Ovary (tissue), 9 donors: ENCODE data around the gene SEC62. TPM values are rescaled to one million over a fixed set of nuclear protein-coding genes. Genes with fewer than 3 reads are reported as not detected.
A peak's percentile ranks its signal among the peaks of the same experiment; 100 is the strongest.

Experiments
- DNase-seq, 5 donors: peaks; one replicate each; pipeline ENCODE4 v3.0.0-alpha.2; 2019 to 2020
- H3K27ac ChIP-seq, 2 donors: fragments of 200-600 bp; one replicate each; pipeline versions ENCODE4 v1.5.1 to v1.8.0; 2019 to 2022
- H3K27me3 ChIP-seq: fragments of 200-600 bp; one replicate; pipeline ENCODE4 v1.8.0; 2022
- H3K36me3 ChIP-seq: fragments of 200-600 bp; sonication (generic); one replicate; pipeline ENCODE4 v1.5.1; 2019
- H3K4me1 ChIP-seq: one replicate; pipeline ENCODE4 v1.8.1; 2013; ENCODE audit warnings: mild to moderate bottlenecking, moderate library complexity; ENCODE audit not compliant: insufficient read depth
- H3K4me3 ChIP-seq: fragments of 200-600 bp; sonication (generic); one replicate; pipeline ENCODE4 v1.5.1; 2017
- H3K9me3 ChIP-seq, 2 donors: fragments of 200-600 bp in 1 of 2; sonication (generic) in 1 of 2; one replicate each; pipeline versions ENCODE4 v1.5.1 to v1.8.1; 2013 to 2019; ENCODE audit warnings: mild to moderate bottlenecking in 1 of 2, moderate library complexity in 1 of 2
- CTCF ChIP-seq, 3 donors: fragments of 450-650 bp in 2 of 3; fragments of 200-600 bp in 1 of 3; IDR thresholded peaks; one replicate each; pipeline versions ENCODE4 v1.5.1 to v1.8.0; 2016 to 2022; ENCODE audit warnings: antibody characterized with exemption in 3 of 3, mild to moderate bottlenecking in 1 of 3
- EP300 ChIP-seq: sonication (generic); formaldehyde crosslinking; IDR thresholded peaks from one replicate; pipeline ENCODE4 v1.6.1; 2017; ENCODE audit warnings: antibody characterized with exemption
- POLR2A ChIP-seq: fragments of 450-650 bp; IDR thresholded peaks from one replicate; pipeline ENCODE4 v1.6.1; 2017; ENCODE audit warnings: antibody characterized with exemption, mild to moderate bottlenecking, moderate library complexity
- WGBS, 3 donors: extraction: QIAGEN DNeasy Blood & Tissue Kit in 1 of 3; methylation state at CpG; one replicate each; pipeline versions ENCODE4 v1.1.5 to v1.1.7; 2013 to 2017; 5-methylcytosine and 5-hydroxymethylcytosine counted together
- intact Hi-C, 4 donors: fragments of 100-400 bp; cut with DNase I; formaldehyde crosslinking; loops; one replicate each; pipeline versions ENCODE4 v1.11.0 to v1.15.1; 2022 to 2023
- polyA plus RNA-seq, 2 donors: library from polyadenylated mRNA; stranded (reverse); fragments of 200-250 nt in 1 of 2; fragments of 350-450 nt in 1 of 2; fragmentation: Illumina TruSeq in 1 of 2; extraction: RNeasy Lipid Tissue Mini Kit (QIAGEN cat#74804) in 1 of 2; gene quantifications; one replicate each; pipeline ENCODE4 v1.2.3, GENCODE V29; 2013 to 2014
- total RNA-seq, 7 donors: library from RNA; depleted of rRNA in 2 of 7; stranded (reverse); fragments of >200 nt in 2 of 7; fragmentation: NEBNext Ultra II Directional in 3 of 7; extraction: Animal tissue kit (Norgen Biotek cat#: 25700) in 3 of 7; gene quantifications; one replicate each; pipeline versions ENCODE4 v1.1.0 to v1.2.4, GENCODE V29; 2016 to 2023
- donor health status: DM: no; HTN: no; CAD: no; lungs with moderate emphysema.
- donor health status: DM: no; HTN: no; CAD: no.
- donor health status: Bipolar disorder and iron deficiency.
- donor health status: DM: yes; HTN: yes; CAD: no.
- donor health status: DM: no; HTN: no; CAD: no.
- donor health status: DM: yes; HTN: yes; CAD: no.

SEC62 gene
- total and polyA plus RNA-seq, 9 donors: 34.0 to 178 (median 129) TPM

DNA sequence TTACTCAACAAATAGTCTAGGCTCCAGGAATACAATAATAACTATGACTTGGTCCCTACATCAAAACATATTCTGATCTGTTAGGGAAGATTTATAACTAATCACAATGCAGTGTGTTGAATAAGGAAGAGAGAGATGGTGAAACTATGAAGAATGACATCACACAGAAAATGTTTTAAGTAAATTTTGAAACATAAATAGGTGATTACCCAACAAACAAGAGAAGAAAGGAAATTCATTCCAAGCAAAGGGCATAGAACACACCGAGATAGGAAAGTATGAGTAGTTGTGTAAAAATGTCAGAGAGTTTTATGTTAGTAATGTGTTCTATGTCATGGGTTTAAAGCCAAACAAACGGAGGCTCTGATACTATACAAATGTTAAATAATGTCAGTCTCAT is 13.4 kb downstream of the SEC62 start:
- intact Hi-C loops: no loop called here
- no peaks in the 10 kb centered on the region for H3K36me3 ChIP-seq
- no peak overlapping the region for H3K27ac ChIP-seq
- H3K27me3 ChIP-seq: no peaks in the 10 kb centered on the region
- H3K4me1 ChIP-seq: no peaks in the 10 kb centered on the region
- DNase-seq: no peak
- no peak for TF ChIP-seq CTCF (IDR thresholded peaks at IDR 0.05)
- no peak for TF ChIP-seq EP300
- TF ChIP-seq POLR2A: no peak
- H3K4me3 ChIP-seq: no peak overlapping the region
- WGBS, 3 donors: 60 to 66% (median 66%) methylated on average over 2 of the region's 2 CpGs
- H3K9me3 ChIP-seq: no peaks in the 10 kb centered on the region

DNA sequence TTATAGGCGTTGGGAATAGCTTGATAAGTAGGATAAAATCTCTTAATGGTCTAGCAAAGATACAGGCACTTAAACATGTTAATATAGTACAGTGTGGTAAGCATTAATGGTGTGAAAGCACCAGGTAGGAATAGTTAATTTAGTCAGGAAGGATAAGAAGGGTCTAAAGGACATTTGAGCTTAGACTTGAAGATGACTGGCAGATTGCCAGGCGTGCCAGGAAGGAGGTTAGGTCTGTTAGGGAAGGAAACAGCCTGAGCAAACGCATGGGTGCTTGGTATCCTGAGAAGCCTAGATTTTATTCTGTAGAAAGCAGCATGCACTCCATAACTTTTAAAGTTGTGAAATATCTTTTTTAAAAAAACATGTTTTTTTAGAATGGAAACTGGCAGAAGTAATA is 17.7 kb downstream of the SEC62 start:
- 82 to 88% (median 87%) methylated on average over 3 of the region's 3 CpGs for WGBS, 3 donors

DNA sequence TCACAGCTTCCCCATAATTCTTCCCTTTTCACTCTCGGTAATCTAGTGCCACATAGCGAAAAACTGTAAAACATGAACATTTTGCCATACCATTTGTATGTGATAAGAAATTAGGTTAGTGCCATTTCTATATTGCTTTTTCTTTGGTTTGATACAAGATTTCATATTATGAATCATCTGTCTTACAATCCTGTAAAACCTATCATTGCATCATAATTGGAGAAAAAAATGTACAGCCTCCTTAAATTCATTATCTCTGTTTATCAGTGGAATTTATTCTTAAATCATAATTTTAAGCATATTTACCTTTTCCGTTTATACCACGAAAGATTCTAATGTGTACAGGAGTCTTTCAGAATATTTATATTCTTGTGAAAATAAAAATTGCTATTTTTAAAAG is 23.8 kb downstream of the SEC62 start:
- H3K4me3 ChIP-seq: no peak overlapping the region
- H3K27ac ChIP-seq: no peak overlapping the region
- 94 to 98% (median 95%) methylated on average over 4 of the region's 4 CpGs for WGBS, 3 donors
- H3K4me1 ChIP-seq: no peaks in the 10 kb centered on the region
- no peaks in the 10 kb centered on the region for H3K36me3 ChIP-seq
- intact Hi-C loops: no loop called here
- no peaks in the 10 kb centered on the region for H3K9me3 ChIP-seq
- H3K27me3 ChIP-seq: no peaks in the 10 kb centered on the region
- no peak for DNase-seq
- TF ChIP-seq EP300 (no peak), CTCF (IDR thresholded peaks at IDR 0.05) (no peak), POLR2A (no peak)

More for the DNA sequence above, 17.7 kb downstream of the SEC62 start:
- no peaks in the 10 kb centered on the region for H3K36me3 ChIP-seq
- no peaks in the 10 kb centered on the region for H3K4me1 ChIP-seq
- no peak overlapping the region for H3K4me3 ChIP-seq
- no peaks in the 10 kb centered on the region for H3K27me3 ChIP-seq
- DNase-seq: peak in 1 of 5 donors; percentile 18
- TF ChIP-seq POLR2A: no peak
- no peak for TF ChIP-seq CTCF (IDR thresholded peaks at IDR 0.05)
- no peak for TF ChIP-seq EP300
- intact Hi-C loops: no loop called here
- H3K27ac ChIP-seq: no peak overlapping the region
- no peaks in the 10 kb centered on the region for H3K9me3 ChIP-seq

DNA sequence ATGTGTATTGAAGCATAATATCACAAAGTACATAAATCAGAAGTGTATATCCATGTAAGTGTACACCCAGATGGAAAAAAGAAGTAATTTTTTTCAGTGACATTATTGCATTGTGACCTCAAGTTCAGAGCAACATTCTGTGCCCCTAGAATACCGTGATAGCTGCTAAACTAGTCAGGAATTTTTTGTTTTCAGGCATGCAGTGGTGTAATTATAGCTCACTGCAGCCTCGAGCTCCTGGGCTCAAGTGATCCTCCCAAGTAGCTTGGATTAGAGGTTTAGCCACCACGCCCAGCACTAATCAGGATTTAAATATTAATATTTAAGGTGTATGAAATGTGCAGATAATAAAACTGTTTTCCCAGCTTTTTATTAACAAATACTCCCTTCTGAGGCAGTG is 25.5 kb downstream of the SEC62 start:
- no peak overlapping the region for H3K4me3 ChIP-seq
- H3K27me3 ChIP-seq: no peaks in the 10 kb centered on the region
- TF ChIP-seq EP300 (no peak), POLR2A (no peak), CTCF (IDR thresholded peaks at IDR 0.05) (no peak)
- H3K27ac ChIP-seq: no peak overlapping the region
- H3K9me3 ChIP-seq: no peaks in the 10 kb centered on the region
- no peak for DNase-seq
- intact Hi-C loops: no loop called here
- no peaks in the 10 kb centered on the region for H3K36me3 ChIP-seq
- WGBS, 3 donors: 25 to 46% (median 36%) methylated on average over 3 of the region's 3 CpGs
- H3K4me1 ChIP-seq: no peaks in the 10 kb centered on the region

DNA sequence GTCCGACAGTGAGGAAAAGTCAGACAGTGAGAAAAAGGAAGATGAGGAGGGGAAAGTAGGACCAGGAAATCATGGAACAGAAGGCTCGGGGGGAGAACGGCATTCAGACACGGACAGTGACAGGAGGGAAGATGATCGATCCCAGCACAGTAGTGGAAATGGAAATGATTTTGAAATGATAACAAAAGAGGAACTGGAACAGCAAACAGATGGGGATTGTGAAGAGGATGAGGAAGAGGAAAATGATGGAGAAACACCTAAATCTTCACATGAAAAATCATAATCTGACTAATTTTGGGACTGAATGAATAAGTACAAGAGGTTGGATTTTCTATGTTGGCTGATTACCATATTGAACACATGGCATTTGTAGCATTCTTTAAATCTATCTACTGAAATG is 26.2 kb downstream of the SEC62 start:
- TF ChIP-seq EP300: no peak
- no peak for TF ChIP-seq CTCF (IDR thresholded peaks at IDR 0.05)
- no peak for TF ChIP-seq POLR2A
- H3K27ac ChIP-seq: no peak overlapping the region
- 79 to 90% (median 88%) methylated on average over 5 of the region's 5 CpGs for WGBS, 3 donors
- no peaks in the 10 kb centered on the region for H3K9me3 ChIP-seq
- H3K4me3 ChIP-seq: no peak overlapping the region
- intact Hi-C loops: no loop called here
- H3K4me1 ChIP-seq: no peaks in the 10 kb centered on the region
- no peaks in the 10 kb centered on the region for H3K27me3 ChIP-seq
- no peaks in the 10 kb centered on the region for H3K36me3 ChIP-seq
- no peak for DNase-seq
